Heart left ventricle (tissue), 16 donors: ENCODE results near the gene MMP10. TPM values are rescaled to one million over a fixed set of nuclear protein-coding genes. Genes with fewer than 3 reads are reported as not detected.

Experiments used
- ATAC-seq, 4 donors: fragments of 200-7000 bp; cut with Tn5 transposase; one replicate each; pipeline ENCODE4 v1.9.1; 2020 to 2022; ENCODE audit warnings: moderate library complexity in 4 of 4, mild to moderate bottlenecking in 3 of 4, moderate number of reproducible peaks in 1 of 4
- DNase-seq, 5 donors: peaks; one replicate each; pipeline ENCODE4 v3.0.0-alpha.2; 2020
- H3K27ac ChIP-seq, 12 donors: fragments of 200-600 bp; sonication (generic) in 4 of 12; one replicate each; pipeline versions ENCODE4 v1.5.0 to v1.8.0; 2016 to 2022; ENCODE audit warnings: mild to moderate bottlenecking in 2 of 12
- H3K27me3 ChIP-seq, 9 donors: fragments of 200-600 bp; sonication (generic) in 2 of 9; one replicate each; pipeline versions ENCODE4 v1.5.1 to v1.8.0; 2016 to 2022; ENCODE audit warnings: mild to moderate bottlenecking in 3 of 9
- H3K36me3 ChIP-seq, 9 donors: fragments of 200-600 bp; sonication (generic) in 2 of 9; one replicate each; pipeline versions ENCODE4 v1.5.0 to v1.8.0; 2018 to 2022; ENCODE audit warnings: mild to moderate bottlenecking in 2 of 9
- H3K4me1 ChIP-seq, 12 donors: fragments of 200-600 bp; sonication (generic) in 4 of 12; one replicate each; pipeline versions ENCODE4 v1.5.0 to v1.8.0; 2016 to 2022; ENCODE audit warnings: mild to moderate bottlenecking in 3 of 12
- H3K4me3 ChIP-seq, 12 donors: fragments of 200-600 bp; sonication (generic) in 4 of 12; one replicate each; pipeline versions ENCODE4 v1.5.0 to v1.8.0; 2017 to 2022; ENCODE audit warnings: mild to moderate bottlenecking in 9 of 12, moderate library complexity in 4 of 12
- H3K9me3 ChIP-seq, 12 donors: fragments of 200-600 bp; sonication (generic) in 4 of 12; one replicate each; pipeline versions ENCODE4 v1.5.0 to v1.8.0; 2016 to 2022; ENCODE audit warnings: mild to moderate bottlenecking in 1 of 12
- POLR2A ChIP-seq, 2 donors: fragments of 450-650 bp; IDR thresholded peaks; one replicate each; pipeline ENCODE4 v1.6.1; 2017; ENCODE audit warnings: antibody characterized with exemption in 2 of 2, mild to moderate bottlenecking in 2 of 2, moderate library complexity in 2 of 2
- whole genome bisulfite sequencing, 4 donors: extraction: QIAGEN DNeasy Blood & Tissue Kit in 2 of 4; methylation state at CpG; one replicate each; pipeline versions ENCODE4 v1.1.5 to v1.1.7; 2013 to 2018; 5-methylcytosine and 5-hydroxymethylcytosine counted together
- intact Hi-C, 10 donors: fragments of 100-400 bp; cut with DNase I; formaldehyde crosslinking; loops; one replicate each; pipeline versions ENCODE4 v1.11.1 to v1.14.2; 2022
- polyA plus RNA-seq, 2 donors: library from polyadenylated mRNA; stranded (reverse); fragments of 200-250 nt; gene quantifications; one replicate each; pipeline ENCODE4 v1.2.3, GENCODE V29; 2013
- total RNA-seq, 9 donors: library from RNA; depleted of rRNA in 2 of 9; stranded (reverse); fragments of >200 nt in 2 of 9; fragmentation: NEBNext Ultra II Directional in 3 of 9; extraction: Animal tissue kit (Norgen Biotek cat#: 25700) in 3 of 9; gene quantifications; one replicate each; pipeline versions ENCODE4 v1.1.0 to v1.2.4, GENCODE V29; 2016 to 2023
- TF ChIP-seq, protein P1 (sequence below), 12 donors: fragments of 200-600 bp; sonication (generic) in 4 of 12; IDR thresholded peaks; one replicate each; pipeline versions ENCODE4 v1.5.0 to v1.8.0; 2018 to 2022; ENCODE audit warnings: antibody characterized with exemption in 12 of 12, mild to moderate bottlenecking in 5 of 12
- donor health status: ischemic (EF 13 %, LVEDD 7.1; RV severe dilation, severe dysfunction).
- donor health status: healthy with polysubstance abuse.
- donor health status: DM: no; HTN: yes; CAD: no.
- donor health status: DM: no; HTN: no; CAD: no.
- donor health status: ischemic (EF 25% LVEDD 6.9; RV normal size, moderate dysfunction).
- donor health status: ischemic (EF 25% LVEDD 5.7; RV mildly dilated, moderate dysfunction).
- donor health status: healthy.
- donor health status: DM: yes; HTN: yes; CAD: no.
- donor health status: ischemic (EF 35%, LVEDD 5.7; RV mildly dilated, moderate dysfunction).
- donor health status: nonischemic (EF 11% LVEDD 7.7; RV severe dilation, severe dysfunction).
- donor health status: DM: yes; HTN: yes; CAD: no.
- donor health status: PGD.
- donor health status: ischemic (EF 29% LVEDD 5.4; RV normal size, mild dysfunction).
- donor health status: nonischemic (EF 23%, LVEDD 6.1; RV moderate dilation, normal function).

Gene MMP10
- total and polyA plus RNA-seq, 11 donors: not detected

DNA sequence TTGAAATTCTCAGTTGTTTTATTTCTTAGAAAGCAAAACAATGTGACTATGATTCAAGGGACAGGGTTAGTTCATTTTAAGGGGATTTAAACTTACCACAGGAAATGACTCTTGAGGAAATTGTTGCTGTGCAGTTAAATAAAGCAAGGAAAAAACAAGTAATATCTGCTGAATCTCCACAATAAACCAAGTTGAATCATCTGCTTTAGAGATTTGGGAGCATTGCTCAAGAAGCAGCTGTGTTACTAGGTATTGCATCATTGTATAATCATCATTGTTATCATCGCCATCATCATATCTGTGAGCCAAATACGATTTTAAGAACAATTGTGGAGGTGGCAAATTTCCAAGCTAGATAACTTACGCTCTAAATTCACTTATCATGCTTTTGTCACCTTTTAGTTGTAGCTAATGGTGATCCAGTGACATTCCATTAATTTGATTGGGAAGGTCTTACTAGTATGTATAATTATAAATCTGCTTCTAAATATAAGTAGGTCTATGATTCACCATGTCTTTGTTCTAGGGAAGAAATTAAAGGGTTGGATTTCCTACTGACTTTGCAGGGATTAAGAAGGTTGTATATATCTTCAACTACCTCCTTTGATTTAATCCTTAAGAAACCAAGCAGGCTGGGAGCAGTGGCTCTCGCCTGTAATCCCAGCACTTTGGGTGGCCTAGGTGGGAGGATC is 19.9 kb downstream of the MMP10 start:
- TF ChIP-seq, protein P1, sequence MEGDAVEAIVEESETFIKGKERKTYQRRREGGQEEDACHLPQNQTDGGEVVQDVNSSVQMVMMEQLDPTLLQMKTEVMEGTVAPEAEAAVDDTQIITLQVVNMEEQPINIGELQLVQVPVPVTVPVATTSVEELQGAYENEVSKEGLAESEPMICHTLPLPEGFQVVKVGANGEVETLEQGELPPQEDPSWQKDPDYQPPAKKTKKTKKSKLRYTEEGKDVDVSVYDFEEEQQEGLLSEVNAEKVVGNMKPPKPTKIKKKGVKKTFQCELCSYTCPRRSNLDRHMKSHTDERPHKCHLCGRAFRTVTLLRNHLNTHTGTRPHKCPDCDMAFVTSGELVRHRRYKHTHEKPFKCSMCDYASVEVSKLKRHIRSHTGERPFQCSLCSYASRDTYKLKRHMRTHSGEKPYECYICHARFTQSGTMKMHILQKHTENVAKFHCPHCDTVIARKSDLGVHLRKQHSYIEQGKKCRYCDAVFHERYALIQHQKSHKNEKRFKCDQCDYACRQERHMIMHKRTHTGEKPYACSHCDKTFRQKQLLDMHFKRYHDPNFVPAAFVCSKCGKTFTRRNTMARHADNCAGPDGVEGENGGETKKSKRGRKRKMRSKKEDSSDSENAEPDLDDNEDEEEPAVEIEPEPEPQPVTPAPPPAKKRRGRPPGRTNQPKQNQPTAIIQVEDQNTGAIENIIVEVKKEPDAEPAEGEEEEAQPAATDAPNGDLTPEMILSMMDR (IDR thresholded peaks at IDR 0.05): no peak
- no peak for TF ChIP-seq POLR2A (IDR thresholded peaks at IDR 0.05)
- no peak overlapping the region for H3K4me3 ChIP-seq
- H3K27ac ChIP-seq: no peak overlapping the region
- H3K4me1 ChIP-seq: peaks cover 0 to 29% (median 0%) of the 10 kb centered on the region in 12 donors
- intact Hi-C loops: no loop called here
- no peak for DNase-seq
- H3K27me3 ChIP-seq: peaks cover 0 to 32% (median 0%) of the 10 kb centered on the region in 9 donors
- no peaks in the 10 kb centered on the region for H3K36me3 ChIP-seq
- no peaks in the 10 kb centered on the region for H3K9me3 ChIP-seq
- peak; percentile 37 to 84 (median 67) for ATAC-seq
- 33 to 48% (median 36%) methylated on average over 4 of the region's 4 CpGs for WGBS, 4 donors

DNA sequence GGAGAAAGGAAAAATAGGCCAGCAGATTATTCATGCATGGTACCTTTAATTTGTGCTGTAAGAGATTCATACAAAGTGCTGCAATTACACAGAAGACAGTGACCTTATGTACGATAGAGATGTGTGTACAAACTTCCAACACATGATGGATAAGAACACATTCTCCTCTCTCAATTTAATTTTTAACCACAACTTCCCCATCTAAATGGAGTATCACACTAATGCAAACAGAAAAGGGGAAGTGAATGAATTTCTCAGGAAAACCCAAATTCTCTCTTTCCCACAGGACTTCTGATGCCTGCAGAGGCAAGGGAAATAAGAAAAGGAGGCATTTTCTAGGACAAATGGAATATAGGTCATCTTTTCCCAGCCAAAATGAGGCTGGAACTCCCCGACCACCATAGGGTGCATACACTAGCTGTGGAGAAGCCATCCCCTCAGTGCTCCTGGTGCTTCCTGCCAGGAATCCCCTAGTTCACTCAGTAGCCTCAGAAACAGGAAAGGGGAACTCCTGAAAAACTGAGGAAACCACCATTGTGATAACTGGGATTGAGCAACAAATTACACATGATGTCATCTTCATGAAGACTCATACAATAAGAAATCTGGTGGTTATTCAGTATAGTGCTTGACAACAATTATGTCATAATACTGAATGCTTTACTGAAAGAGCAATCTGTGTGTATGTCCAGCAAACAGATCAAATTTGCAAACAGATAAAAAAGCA is 22.4 kb downstream of the MMP10 start:
- H3K4me1 ChIP-seq: peaks cover 0 to 29% (median 0%) of the 10 kb centered on the region in 12 donors
- TF ChIP-seq POLR2A (IDR thresholded peaks at IDR 0.05): no peak
- TF ChIP-seq, protein P1 (IDR thresholded peaks at IDR 0.05): no peak
- 50 to 65% (median 55%) methylated on average over 2 of the region's 2 CpGs for WGBS, 4 donors
- H3K9me3 ChIP-seq: no peaks in the 10 kb centered on the region
- intact Hi-C loops: no loop called here
- ATAC-seq (peak in 1 of 4 donors; percentile 30), DNase-seq (no peak)
- H3K27ac ChIP-seq: no peak overlapping the region
- peaks cover 0 to 35% (median 0%) of the 10 kb centered on the region in 9 donors for H3K27me3 ChIP-seq
- no peaks in the 10 kb centered on the region for H3K36me3 ChIP-seq
- no peak overlapping the region for H3K4me3 ChIP-seq

DNA sequence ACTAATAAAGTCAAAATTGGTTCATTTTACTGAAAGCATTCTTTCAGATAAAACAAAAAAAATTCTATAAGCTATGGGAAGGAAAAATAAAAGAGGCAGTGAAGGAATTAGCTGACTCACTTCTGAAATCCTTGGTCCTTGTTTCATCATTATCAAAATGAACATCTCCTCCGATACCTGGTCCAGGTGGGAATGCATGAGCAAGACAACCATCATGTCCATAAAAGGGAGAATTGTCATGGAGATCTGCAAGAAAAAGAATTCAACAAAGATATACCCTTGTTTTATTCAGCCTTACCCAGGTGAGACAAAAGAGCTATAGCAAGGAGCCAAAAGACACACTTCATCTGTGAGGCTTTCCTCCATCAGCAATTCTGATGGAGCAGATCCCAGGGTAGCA is 27.2 kb downstream of the MMP10 start:
- no peak overlapping the region for H3K4me3 ChIP-seq
- H3K27me3 ChIP-seq: peaks cover 0 to 58% (median 0%) of the 10 kb centered on the region in 9 donors
- no peak for ATAC-seq
- TF ChIP-seq POLR2A (IDR thresholded peaks at IDR 0.05): no peak
- TF ChIP-seq, protein P1 (IDR thresholded peaks at IDR 0.05): no peak
- H3K27ac ChIP-seq: no peak overlapping the region
- peaks cover 0 to 5% (median 0%) of the 10 kb centered on the region in 12 donors for H3K4me1 ChIP-seq
- no peak for DNase-seq
- peaks cover 0 to 4% (median 0%) of the 10 kb centered on the region in 12 donors for H3K9me3 ChIP-seq
- no peaks in the 10 kb centered on the region for H3K36me3 ChIP-seq
- 94 to 100% (median 98%) methylated on average over 1 of the region's 1 CpG for WGBS, 4 donors
- intact Hi-C loops: no loop called here

DNA sequence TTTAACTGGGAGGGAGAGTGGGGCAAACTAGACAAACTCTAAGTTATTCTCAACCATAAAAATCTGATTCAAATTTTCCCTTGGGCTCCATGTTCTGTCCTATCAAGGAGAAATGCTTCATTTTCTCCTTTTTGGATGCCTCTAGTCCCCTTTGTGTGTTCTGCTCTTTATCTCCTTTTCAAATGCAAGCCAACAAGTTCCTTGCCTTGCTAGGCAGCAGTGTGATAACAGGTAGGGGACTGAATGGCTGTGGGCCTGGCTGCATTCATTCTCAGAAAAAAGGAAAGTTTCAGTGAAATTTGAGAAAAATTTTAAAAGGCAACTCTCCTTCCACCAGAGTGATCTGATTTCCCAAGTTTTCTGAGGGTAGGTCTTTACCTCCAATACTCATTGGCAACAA is 28.8 kb downstream of the MMP10 start:
- H3K9me3 ChIP-seq: peaks cover 0 to 10% (median 0%) of the 10 kb centered on the region in 12 donors
- no peaks in the 10 kb centered on the region for H3K4me1 ChIP-seq
- no peak overlapping the region for H3K27ac ChIP-seq
- H3K4me3 ChIP-seq: no peak overlapping the region
- H3K27me3 ChIP-seq: peaks cover 0 to 54% (median 0%) of the 10 kb centered on the region in 9 donors
- intact Hi-C loops: no loop called here
- TF ChIP-seq POLR2A (IDR thresholded peaks at IDR 0.05): no peak
- TF ChIP-seq, protein P1 (IDR thresholded peaks at IDR 0.05): no peak
- ATAC-seq (no peak), DNase-seq (no peak)
- no peaks in the 10 kb centered on the region for H3K36me3 ChIP-seq
